HEK293 (cell line): Measurements from ENCODE around the gene TM2D1.
A peak's percentile ranks its signal among the peaks of the same experiment; 100 is the strongest.

ENCODE experiments used
- BCL11A ChIP-seq: fragments of 450-650 bp; formaldehyde crosslinking; IDR thresholded peaks from 2 replicates; pipeline ENCODE4 v1.5.1; 2016; ENCODE audit warnings: low read depth, missing biosample characterization, missing genetic modification characterization
- EGR2 ChIP-seq: fragments of 450-650 bp; formaldehyde crosslinking; IDR thresholded peaks from 2 replicates; pipeline ENCODE4 v1.5.1; 2016; ENCODE audit warnings: low read depth, missing biosample characterization, missing genetic modification characterization
- HOXD13 ChIP-seq: sonication (generic); formaldehyde crosslinking; IDR thresholded peaks from 2 replicates; pipeline ENCODE4 v1.8.0; 2022; ENCODE audit warnings: missing genetic modification reagents, borderline replicate concordance
- IKZF3 ChIP-seq: fragments of 450-650 bp; IDR thresholded peaks from 2 replicates; pipeline ENCODE4 v1.5.0; 2018; ENCODE audit warnings: missing biosample characterization, mild to moderate bottlenecking, missing genetic modification characterization, moderate library complexity
- KLF1 ChIP-seq: fragments of 450-650 bp; formaldehyde crosslinking; IDR thresholded peaks from 2 replicates; pipeline ENCODE4 v1.5.1; 2016; ENCODE audit warnings: missing biosample characterization, missing genetic modification characterization
- KLF8 ChIP-seq: fragments of 450-650 bp; formaldehyde crosslinking; IDR thresholded peaks from 2 replicates; pipeline ENCODE4 v1.5.1; 2016; ENCODE audit warnings: missing biosample characterization, missing genetic modification characterization
- PRDM1 ChIP-seq: fragments of 450-650 bp; formaldehyde crosslinking; IDR thresholded peaks from 2 replicates; pipeline ENCODE4; 2016; ENCODE audit warnings: missing biosample characterization, missing genetic modification characterization
- SP3 ChIP-seq: fragments of 450-650 bp; formaldehyde crosslinking; IDR thresholded peaks from 2 replicates; pipeline ENCODE4 v1.5.1; 2016; ENCODE audit warnings: missing biosample characterization, missing genetic modification characterization
- SP7 ChIP-seq: fragments of 450-650 bp; formaldehyde crosslinking; IDR thresholded peaks from 2 replicates; pipeline ENCODE4 v1.5.1; 2016; ENCODE audit warnings: missing biosample characterization, missing genetic modification characterization
- WT1 ChIP-seq: fragments of 450-650 bp; formaldehyde crosslinking; IDR thresholded peaks from 2 replicates; pipeline ENCODE4 v1.5.1; 2016; ENCODE audit warnings: missing biosample characterization, missing genetic modification characterization
- YY1 ChIP-seq: fragments of 450-650 bp; formaldehyde crosslinking; IDR thresholded peaks from 2 replicates; pipeline ENCODE4 v1.5.1; 2018; ENCODE audit warnings: missing biosample characterization, missing genetic modification characterization
- ZBTB20 ChIP-seq: fragments of 450-650 bp; formaldehyde crosslinking; IDR thresholded peaks from 2 replicates; pipeline ENCODE4 v1.5.1; 2016; ENCODE audit warnings: missing biosample characterization, missing genetic modification characterization
- ZEB2 ChIP-seq: fragments of 450-650 bp; formaldehyde crosslinking; IDR thresholded peaks from 2 replicates; pipeline ENCODE4 v1.5.1; 2016; ENCODE audit warnings: missing biosample characterization, missing genetic modification characterization
- ZFHX2 ChIP-seq: fragments of 450-650 bp; formaldehyde crosslinking; conservative IDR thresholded peaks from 2 replicates; pipeline ENCODE4 v1.5.1; 2016; ENCODE audit warnings: missing biosample characterization, missing genetic modification characterization
- ZFP3 ChIP-seq: fragments of 450-650 bp; formaldehyde crosslinking; IDR thresholded peaks from 2 replicates; pipeline ENCODE4 v1.5.1; 2016; ENCODE audit warnings: low read depth, missing biosample characterization, missing genetic modification characterization
- ZFP37 ChIP-seq: fragments of 450-650 bp; formaldehyde crosslinking; IDR thresholded peaks from 2 replicates; pipeline ENCODE4 v1.5.1; 2016; ENCODE audit warnings: missing biosample characterization, missing genetic modification characterization
- ZFP41 ChIP-seq: fragments of 450-650 bp; formaldehyde crosslinking; IDR thresholded peaks from 2 replicates; pipeline ENCODE4 v1.5.1; 2016; ENCODE audit warnings: missing biosample characterization, missing genetic modification characterization, borderline replicate concordance
- ZNF132 ChIP-seq: fragments of 450-650 bp; formaldehyde crosslinking; IDR thresholded peaks from 2 replicates; pipeline ENCODE4 v1.5.1; 2017; ENCODE audit warnings: missing biosample characterization, missing genetic modification characterization, borderline replicate concordance
- ZNF133 ChIP-seq: fragments of 450-650 bp; formaldehyde crosslinking; IDR thresholded peaks from 2 replicates; pipeline ENCODE4 v1.5.1; 2016; ENCODE audit warnings: missing biosample characterization, missing genetic modification characterization
- ZNF335 ChIP-seq: fragments of 450-650 bp; formaldehyde crosslinking; conservative IDR thresholded peaks from 2 replicates; pipeline ENCODE4 v1.5.1; 2016; ENCODE audit warnings: missing biosample characterization, missing genetic modification characterization
- ZNF341 ChIP-seq: fragments of 450-650 bp; formaldehyde crosslinking; IDR thresholded peaks from 2 replicates; pipeline ENCODE4; 2016; ENCODE audit warnings: low read depth, missing biosample characterization, missing genetic modification characterization
- ZNF391 ChIP-seq: fragments of 450-650 bp; formaldehyde crosslinking; IDR thresholded peaks from 2 replicates; pipeline ENCODE4 v1.5.1; 2016; ENCODE audit warnings: low read depth, missing biosample characterization, missing genetic modification characterization, borderline replicate concordance
- ZNF423 ChIP-seq: fragments of 450-650 bp; formaldehyde crosslinking; IDR thresholded peaks from 2 replicates; pipeline ENCODE4 v1.5.1; 2016; ENCODE audit warnings: missing biosample characterization, missing genetic modification characterization
- ZNF530 ChIP-seq: fragments of 450-650 bp; formaldehyde crosslinking; IDR thresholded peaks from 2 replicates; pipeline ENCODE4 v1.5.1; 2016; ENCODE audit warnings: low read depth, missing biosample characterization, missing genetic modification characterization
- ZNF629 ChIP-seq: fragments of 450-650 bp; formaldehyde crosslinking; IDR thresholded peaks from 2 replicates; pipeline ENCODE4 v1.5.1; 2017; ENCODE audit warnings: missing biosample characterization, missing genetic modification characterization
- ZNF747 ChIP-seq: fragments of 450-650 bp; formaldehyde crosslinking; IDR thresholded peaks from 2 replicates; pipeline ENCODE4 v1.5.1; 2016; ENCODE audit warnings: missing biosample characterization, missing genetic modification characterization
- ZNF843 ChIP-seq: fragments of 450-650 bp; formaldehyde crosslinking; IDR thresholded peaks from 2 replicates; pipeline ENCODE4 v1.5.1; 2016; ENCODE audit warnings: missing biosample characterization, missing genetic modification characterization
- ZSCAN30 ChIP-seq: fragments of 450-650 bp; IDR thresholded peaks from 2 replicates; pipeline ENCODE4 v1.5.1; 2018; ENCODE audit warnings: missing biosample characterization, mild to moderate bottlenecking, missing genetic modification characterization, moderate library complexity
- ZXDB ChIP-seq: fragments of 450-650 bp; formaldehyde crosslinking; IDR thresholded peaks from 2 replicates; pipeline ENCODE4 v1.5.1; 2016; ENCODE audit warnings: missing biosample characterization, missing genetic modification characterization
- TF ChIP-seq, protein P1 (sequence below): fragments of 450-650 bp; formaldehyde crosslinking; IDR thresholded peaks from 2 replicates; pipeline ENCODE4 v1.5.0; 2017; ENCODE audit warnings: missing biosample characterization, missing genetic modification characterization, borderline replicate concordance
- TF ChIP-seq, protein P2 (sequence below): fragments of 450-650 bp; formaldehyde crosslinking; IDR thresholded peaks from 2 replicates; pipeline ENCODE4 v1.5.1; 2017; ENCODE audit warnings: missing biosample characterization, missing genetic modification characterization
- TF ChIP-seq, protein P3 (sequence below): fragments of 450-650 bp; formaldehyde crosslinking; IDR thresholded peaks from 2 replicates; pipeline ENCODE4 v1.5.1; 2016; ENCODE audit warnings: missing biosample characterization, missing genetic modification characterization

TM2D1 gene

DNA sequence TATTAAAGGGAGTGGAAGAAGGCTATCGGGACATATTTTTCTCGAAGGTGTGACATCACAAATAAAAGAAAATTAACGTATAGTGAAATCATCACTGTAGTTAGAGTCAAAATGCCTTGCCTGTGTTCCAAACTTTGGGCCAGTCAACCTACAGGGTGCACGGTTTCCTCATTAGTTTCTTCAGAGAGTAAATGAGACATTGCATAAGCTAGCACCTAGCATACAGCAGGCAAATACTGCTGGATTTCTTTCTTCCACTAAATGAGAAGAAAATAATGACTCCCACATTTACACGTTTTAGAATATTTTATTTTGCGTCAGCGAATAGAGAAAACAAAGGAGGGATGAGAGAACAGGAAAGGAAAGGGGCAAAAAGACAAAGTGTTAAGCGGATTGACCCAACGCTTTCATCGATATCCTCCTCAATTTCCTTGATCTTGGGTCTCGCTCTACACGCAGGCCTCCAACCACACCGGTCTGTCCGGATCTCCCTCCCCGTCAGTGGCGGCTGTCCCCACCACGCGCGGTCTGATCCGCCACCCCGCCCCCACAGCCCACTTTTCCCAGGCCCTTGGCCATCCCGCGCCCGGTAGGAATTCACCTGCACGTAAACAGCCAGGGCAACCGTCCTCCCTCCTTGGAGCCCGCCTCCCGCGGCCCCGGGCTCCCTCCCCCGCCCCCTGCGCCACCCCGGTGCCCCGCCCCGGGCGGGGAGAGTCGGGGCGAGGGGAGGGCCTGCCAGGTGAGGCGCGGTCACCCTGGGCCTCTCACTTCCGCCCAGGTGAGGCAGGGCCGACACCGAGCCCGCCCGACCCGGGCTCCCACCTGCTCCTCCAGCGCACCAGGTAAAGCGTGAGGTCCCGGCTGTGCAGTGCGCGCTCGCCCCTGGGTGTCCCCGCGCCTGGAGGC is 17.0 kb upstream of the TM2D1 start, which contains the start of gene PATJ (continued):
- TF ChIP-seq ZNF335 (tag by site-specific recombination) (peak; percentile 67), BCL11A (tag by site-specific recombination) (peak; percentile 15; the same call in 1 of the 2 replicates), EGR2 (tag by site-specific recombination) (peak; percentile 38; the same call in 1 of the 2 replicates), ZNF747 (tag by site-specific recombination) (no peak), KLF1 (peak; percentile 60), ZFHX2 (tag by site-specific recombination) (peak; percentile 62), ZNF132 (tag by site-specific recombination) (no peak), YY1 (tag by site-specific recombination) (no peak), ZNF341 (tag by site-specific recombination) (peak; percentile 75), ZXDB (tag by site-specific recombination) (peak; percentile 64; the same call in 1 of the 2 replicates), IKZF3 (peak; percentile 70; the same call in 1 of the 2 replicates), ZNF423 (tag by site-specific recombination) (peak; percentile 64), ZFP41 (tag by site-specific recombination) (no peak), WT1 (peak; percentile 37; the same call in 1 of the 2 replicates), PRDM1 (tag by site-specific recombination) (peak; percentile 72), SP7 (tag by site-specific recombination) (0 out of 2 replicates have a peak, but pooled peaks have one; percentile 34), ZFP37 (tag by site-specific recombination) (0 out of 2 replicates have a peak, but pooled peaks have one; percentile 39), SP3 (tag by site-specific recombination) (peak; percentile 87), ZNF133 (no peak), ZNF843 (tag by site-specific recombination) (0 out of 2 replicates have a peak, but pooled peaks have one; percentile 38), ZNF391 (tag by site-specific recombination) (no peak), ZNF629 (no peak), ZBTB20 (tag by site-specific recombination) (peak; percentile 63), ZSCAN30 (tag by site-specific recombination) (0 out of 2 replicates have a peak, but pooled peaks have one; percentile 38), KLF8 (tag by site-specific recombination) (peak; percentile 76; the same call in 1 of the 2 replicates), HOXD13 (no peak), ZEB2 (tag by site-specific recombination) (peak; percentile 83), ZFP3 (tag by site-specific recombination) (no peak), ZNF530 (tag by site-specific recombination) (0 out of 2 replicates have a peak, but pooled peaks have one; percentile 47)
- TF ChIP-seq, protein P1, sequence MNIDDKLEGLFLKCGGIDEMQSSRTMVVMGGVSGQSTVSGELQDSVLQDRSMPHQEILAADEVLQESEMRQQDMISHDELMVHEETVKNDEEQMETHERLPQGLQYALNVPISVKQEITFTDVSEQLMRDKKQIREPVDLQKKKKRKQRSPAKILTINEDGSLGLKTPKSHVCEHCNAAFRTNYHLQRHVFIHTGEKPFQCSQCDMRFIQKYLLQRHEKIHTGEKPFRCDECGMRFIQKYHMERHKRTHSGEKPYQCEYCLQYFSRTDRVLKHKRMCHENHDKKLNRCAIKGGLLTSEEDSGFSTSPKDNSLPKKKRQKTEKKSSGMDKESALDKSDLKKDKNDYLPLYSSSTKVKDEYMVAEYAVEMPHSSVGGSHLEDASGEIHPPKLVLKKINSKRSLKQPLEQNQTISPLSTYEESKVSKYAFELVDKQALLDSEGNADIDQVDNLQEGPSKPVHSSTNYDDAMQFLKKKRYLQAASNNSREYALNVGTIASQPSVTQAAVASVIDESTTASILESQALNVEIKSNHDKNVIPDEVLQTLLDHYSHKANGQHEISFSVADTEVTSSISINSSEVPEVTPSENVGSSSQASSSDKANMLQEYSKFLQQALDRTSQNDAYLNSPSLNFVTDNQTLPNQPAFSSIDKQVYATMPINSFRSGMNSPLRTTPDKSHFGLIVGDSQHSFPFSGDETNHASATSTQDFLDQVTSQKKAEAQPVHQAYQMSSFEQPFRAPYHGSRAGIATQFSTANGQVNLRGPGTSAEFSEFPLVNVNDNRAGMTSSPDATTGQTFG (tag by site-specific recombination), result no peak
- TF ChIP-seq, protein P2, sequence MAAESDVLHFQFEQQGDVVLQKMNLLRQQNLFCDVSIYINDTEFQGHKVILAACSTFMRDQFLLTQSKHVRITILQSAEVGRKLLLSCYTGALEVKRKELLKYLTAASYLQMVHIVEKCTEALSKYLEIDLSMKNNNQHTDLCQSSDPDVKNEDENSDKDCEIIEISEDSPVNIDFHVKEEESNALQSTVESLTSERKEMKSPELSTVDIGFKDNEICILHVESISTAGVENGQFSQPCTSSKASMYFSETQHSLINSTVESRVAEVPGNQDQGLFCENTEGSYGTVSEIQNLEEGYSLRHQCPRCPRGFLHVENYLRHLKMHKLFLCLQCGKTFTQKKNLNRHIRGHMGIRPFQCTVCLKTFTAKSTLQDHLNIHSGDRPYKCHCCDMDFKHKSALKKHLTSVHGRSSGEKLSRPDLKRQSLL (tag by site-specific recombination), result no peak
- TF ChIP-seq, protein P3, sequence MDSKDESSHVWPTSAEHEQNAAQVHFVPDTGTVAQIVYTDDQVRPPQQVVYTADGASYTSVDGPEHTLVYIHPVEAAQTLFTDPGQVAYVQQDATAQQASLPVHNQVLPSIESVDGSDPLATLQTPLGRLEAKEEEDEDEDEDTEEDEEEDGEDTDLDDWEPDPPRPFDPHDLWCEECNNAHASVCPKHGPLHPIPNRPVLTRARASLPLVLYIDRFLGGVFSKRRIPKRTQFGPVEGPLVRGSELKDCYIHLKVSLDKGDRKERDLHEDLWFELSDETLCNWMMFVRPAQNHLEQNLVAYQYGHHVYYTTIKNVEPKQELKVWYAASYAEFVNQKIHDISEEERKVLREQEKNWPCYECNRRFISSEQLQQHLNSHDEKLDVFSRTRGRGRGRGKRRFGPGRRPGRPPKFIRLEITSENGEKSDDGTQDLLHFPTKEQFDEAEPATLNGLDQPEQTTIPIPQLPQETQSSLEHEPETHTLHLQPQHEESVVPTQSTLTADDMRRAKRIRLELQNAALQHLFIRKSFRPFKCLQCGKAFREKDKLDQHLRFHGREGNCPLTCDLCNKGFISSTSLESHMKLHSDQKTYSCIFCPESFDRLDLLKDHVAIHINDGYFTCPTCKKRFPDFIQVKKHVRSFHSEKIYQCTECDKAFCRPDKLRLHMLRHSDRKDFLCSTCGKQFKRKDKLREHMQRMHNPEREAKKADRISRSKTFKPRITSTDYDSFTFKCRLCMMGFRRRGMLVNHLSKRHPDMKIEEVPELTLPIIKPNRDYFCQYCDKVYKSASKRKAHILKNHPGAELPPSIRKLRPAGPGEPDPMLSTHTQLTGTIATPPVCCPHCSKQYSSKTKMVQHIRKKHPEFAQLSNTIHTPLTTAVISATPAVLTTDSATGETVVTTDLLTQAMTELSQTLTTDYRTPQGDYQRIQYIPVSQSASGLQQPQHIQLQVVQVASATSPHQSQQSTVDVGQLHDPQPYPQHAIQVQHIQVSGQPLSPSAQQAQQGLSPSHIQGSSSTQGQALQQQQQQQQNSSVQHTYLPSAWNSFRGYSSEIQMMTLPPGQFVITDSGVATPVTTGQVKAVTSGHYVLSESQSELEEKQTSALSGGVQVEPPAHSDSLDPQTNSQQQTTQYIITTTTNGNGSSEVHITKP, result peak; percentile 73
